HEK293T (cell line): ENCODE results near the gene CABP2.

Experiments used
- BHLHE40 ChIP-seq: fragments of 450-650 bp; IDR thresholded peaks from 2 replicates; pipeline ENCODE4 v1.6.1; 2016; ENCODE audit warnings: mild to moderate bottlenecking, moderate library complexity, borderline replicate concordance
- SP1 ChIP-seq: fragments of 450-650 bp; IDR thresholded peaks from 2 replicates; pipeline ENCODE4 v1.6.1; 2017
- TARDBP ChIP-seq: fragments of 450-650 bp; IDR thresholded peaks from 2 replicates; pipeline ENCODE4 v1.6.1; 2016
- ZNF384 ChIP-seq: fragments of 450-650 bp; IDR thresholded peaks from 2 replicates; pipeline ENCODE4 v1.6.1; 2016

- no peak for TF ChIP-seq ZNF384
- TF ChIP-seq BHLHE40: no peak
- TF ChIP-seq SP1: no peak
- no peak for TF ChIP-seq TARDBP
These were observed 12.3 kb upstream of the CABP2 start for GRCh38 chr11:67535561-67535960.
